ENCODE measurements around the gene DPP6.

Gene DPP6

DNA sequence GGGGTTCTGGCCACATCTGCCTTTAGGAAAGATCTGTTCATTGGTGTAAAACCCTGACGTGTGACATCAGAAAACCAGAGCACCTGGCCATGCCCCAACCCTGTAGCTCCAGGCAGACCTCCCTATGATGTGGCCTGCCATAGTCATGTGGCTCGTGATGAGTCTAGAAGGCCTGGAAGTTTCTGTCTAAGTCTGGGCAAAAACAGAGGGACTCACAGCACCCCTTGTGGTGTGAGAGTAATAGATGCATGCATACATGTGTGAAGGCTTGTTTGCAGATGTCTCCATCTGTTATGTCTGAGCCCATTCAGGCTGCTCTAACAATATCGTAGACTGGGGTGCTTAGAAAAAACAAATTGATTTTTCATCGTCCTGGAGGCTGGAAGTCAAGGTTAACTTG, 641.5 kb downstream of the DPP6 start:
- DNase-seq: no peak

DNA sequence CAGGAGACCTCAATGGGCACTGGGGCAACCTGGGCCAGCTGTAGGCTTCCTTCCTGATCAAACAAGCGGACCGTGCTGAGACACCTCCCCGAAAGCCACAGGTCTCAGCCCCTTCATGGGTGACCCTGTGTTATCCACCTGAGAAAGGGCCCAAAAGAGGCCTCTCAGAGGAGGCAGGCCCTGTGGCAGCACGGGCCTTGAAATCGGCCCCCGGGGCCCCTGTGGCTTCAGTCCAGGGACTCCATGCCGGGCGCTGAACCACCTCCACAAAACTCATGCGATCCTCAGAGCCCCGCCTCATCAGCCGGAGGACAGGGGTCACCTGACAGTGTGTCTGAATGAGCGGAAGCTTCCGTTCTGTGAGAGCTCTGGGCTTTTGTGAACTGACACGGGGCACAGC, 643.6 kb downstream of the DPP6 start:
- no peak for DNase-seq

DNA sequence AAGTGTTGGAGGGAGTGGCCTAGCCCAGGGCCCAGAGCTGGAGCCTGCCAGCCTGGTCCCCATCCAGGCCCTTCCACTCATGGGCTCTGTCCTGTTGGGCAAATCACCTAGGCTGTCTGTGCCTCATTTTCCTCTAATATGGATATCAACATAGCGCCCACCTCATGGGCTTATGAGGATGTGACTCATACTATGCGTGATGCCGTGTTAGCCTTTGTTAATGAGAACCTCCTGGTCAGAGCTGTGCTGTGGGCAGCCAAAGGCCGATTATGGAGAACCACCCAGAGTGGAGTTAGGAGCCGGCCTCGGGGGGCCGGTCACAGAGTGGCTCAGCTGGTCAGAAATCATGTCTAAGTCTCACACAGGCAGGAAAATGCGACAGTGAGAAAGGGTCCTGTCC, 644.4 kb downstream of the DPP6 start:
- no peak for DNase-seq

DNA sequence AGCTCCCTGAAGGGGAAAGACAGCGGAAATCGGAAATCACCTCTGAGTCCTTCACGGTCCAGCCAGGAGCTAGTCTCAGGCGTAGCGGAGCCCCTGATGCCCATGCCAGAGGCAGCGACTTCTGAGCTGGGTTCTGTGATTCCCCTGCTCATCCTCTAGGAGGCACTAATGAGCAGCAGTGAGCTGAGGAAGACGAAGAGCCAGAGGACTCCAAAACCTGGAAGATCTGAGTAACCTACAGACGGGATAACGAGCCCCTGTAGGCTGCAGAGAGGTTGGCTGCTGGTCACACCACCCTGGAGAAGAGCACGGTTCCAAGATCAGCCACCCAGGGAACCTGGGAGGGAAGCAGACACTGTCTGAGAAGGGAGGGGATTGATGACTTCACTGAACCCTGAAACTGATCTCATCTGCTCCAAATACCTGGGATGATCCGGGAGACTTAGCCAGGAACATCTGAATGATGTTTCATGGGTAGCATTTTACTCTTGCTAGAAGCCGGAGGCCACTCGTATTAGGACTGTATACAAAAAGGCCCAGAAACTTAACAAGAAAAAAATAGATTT, 646.6 kb downstream of the DPP6 start:
- peak in 2 of 56 donors; percentile 5 to 13 for DNase-seq

DNA sequence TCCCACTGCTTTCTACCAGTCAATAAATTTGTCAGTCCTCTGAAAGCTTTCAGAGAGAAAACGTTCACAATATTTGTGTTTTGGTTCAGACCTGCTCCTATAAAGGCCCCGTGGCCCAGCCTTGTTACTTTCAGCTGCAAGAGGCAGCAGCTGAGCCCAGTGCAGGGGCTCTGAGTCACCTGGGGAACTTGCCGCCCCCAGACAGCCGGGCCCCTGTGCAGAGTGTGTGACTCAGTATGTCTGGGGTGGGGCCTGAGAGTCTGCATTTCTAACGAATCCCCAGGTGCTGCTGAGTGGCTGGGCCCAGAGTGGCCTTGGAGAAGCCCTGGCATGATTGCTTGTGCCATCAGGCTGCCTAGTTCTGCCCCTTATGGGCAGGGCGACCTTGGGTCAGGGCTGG, 647.2 kb downstream of the DPP6 start:
- DNase-seq: peak in 23 of 56 donors; percentile 7 to 66 (median 30)

DNA sequence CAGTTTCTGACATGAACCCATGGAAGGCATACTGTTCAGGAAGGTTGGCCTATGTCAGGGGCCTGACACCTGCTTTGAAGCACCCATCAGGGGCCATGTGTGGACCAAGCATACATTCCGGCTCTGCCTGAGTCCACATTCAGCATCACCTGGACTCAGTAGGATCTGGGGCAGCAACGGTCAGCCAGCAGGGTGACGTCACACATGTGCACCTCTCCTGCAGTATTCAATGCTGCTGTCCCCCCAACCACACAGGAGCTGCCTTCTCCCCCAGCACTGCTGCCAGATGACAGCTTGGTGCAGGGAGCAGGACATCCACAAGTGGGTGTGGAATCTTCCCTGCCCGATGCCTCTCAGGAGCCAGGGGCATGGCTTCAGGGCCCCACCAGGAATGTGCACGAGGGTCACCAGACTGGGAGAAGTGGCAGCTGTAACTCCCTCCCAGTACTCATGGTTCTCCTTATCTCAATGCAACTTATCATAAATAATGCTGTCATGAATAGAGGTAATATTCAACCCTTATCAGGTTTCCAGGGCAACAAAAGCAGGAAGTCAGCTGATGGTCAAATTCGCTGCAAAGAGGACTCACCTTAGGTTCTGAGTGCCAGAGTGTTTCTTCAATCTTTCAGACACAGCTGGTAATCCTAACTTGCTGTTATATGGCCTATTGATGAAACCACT, 657.8 kb downstream of the DPP6 start:
- no peak for DNase-seq

DNA sequence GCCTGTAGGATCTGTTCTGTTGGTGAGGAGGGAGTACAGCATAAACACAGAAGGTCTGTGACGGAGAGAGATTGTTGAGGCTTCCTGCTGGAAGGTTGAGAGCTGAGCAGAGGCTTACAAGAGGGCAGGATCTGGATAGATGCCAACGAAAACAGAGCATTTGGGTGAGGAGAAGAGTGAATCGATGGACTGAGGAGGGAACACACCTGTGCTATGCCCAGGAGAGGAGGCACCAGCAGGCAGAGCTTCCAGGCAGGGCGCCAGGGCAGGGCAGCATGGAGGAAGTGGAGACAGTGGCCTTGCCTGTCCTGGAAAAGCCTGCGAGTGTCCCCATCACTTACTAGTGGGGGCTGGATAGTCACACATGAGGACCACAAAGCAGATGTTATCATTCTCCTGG, 667.8 kb downstream of the DPP6 start:
- DNase-seq: no peak

DNA sequence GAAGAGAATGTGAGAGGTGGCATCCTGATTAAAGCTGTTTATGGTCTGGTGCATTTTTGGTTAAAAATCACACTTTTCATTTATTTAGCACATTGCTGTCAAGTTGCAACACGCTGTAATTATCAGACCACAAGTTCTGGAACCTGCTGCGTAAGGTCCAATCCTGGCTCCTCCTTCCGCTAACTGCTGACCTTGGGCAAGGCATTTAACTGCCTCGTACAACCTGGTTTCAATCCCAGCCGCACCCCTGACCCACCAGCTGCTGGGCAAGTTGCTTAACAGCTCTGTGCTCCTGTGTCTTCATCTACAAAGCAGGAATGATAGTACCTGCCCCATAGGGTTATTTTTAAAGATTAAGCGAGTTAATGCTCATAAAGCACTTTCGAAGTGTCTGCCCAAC, 668.9 kb downstream of the DPP6 start:
- no peak for DNase-seq

DNA sequence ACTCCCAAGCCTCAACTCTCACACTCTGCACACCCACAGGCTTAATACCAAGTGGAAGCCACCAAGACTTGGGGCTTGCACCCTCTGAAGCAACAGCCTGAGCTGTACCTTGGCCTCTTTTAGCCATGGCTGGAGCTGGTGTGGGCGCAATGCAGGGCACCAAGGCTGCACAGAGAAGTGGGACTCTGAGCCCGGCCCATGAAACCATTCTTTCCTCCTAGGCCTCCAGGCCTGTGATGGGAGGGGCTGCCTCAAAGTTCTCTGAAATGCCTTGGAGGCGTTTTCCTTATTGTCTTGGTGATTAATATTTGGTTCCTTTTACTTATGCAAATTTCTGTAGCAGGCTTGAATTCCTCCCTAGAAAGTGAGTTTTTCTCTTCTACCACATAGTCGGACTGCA, 674.2 kb downstream of the DPP6 start:
- no peak for DNase-seq

DNA sequence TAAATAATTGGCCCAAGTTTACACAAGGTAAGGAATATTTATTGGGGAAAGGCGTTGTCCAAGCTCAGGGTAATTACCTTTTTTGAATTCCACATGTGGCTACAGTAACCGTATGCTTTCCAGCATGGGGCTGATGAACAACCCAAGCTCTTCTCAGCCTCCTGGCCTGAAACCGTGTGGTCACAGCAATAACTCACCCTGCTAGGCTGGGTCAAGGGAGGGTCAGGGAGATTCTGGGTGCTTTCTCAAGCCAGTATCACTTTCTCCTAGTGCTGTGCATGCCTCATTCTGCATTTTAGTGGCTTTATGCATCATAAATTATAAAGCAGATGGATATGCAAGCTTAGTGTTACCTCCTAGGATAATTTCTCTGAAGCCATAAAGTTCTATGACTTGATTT, 676.9 kb downstream of the DPP6 start:
- no peak for DNase-seq

DNA sequence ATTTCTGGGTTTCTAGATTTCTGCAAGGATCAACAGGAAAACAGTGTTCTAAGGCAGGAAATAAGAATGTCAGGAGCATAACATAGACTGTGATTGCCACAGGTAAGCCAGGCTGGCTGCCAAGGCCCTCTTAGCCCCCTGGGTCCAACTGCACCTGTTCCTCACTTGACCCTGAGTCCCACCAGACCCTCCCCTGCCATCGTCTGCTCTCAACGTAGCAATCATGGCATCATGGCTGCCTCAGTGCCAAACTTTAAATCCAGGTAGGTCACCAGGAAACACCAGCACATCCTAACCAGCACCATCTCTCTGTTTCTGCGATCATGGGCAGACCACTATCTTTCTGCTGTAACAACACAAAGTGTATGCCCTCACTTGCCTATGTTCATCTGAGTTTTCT, 683.6 kb downstream of the DPP6 start:
- no peak for DNase-seq

DNA sequence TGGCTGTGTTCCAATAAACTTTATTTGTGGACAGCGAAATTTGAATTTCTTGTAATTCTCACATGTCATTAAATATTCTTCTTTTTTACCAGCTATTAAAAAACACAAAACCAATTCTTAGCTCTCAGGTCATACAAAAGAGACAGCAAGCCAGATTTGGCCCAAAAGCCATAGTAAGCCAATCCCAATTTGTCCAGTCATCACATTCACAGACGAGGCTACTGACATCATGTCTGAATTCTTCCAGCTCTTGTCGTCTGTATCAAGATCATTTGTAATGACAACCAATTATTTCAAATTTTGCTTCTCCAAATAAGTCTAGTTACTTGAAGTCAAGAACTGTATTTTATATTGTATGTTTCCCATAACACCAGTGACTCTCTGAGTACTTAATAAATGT, 684.2 kb downstream of the DPP6 start:
- no peak for DNase-seq

DNA sequence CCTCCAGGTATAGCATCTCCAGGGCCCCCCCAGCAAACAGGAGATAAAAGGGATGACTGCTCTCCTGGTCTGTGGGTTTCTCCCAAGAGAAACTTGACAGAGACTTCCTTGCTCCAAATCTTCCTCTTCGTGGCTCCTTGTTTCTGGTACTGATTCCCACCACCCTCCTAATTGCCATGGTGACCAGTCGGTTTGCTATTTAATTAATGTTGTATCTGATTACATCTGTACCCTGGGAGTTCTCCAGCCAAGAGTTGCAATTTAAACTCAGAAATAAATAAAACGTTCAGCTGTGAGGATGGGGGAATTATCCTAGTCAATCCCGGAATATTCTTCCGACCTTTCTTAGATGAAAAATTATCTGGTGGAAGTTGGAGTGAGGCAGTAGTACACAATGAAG, 686.0 kb downstream of the DPP6 start:
- DNase-seq: no peak

DNA sequence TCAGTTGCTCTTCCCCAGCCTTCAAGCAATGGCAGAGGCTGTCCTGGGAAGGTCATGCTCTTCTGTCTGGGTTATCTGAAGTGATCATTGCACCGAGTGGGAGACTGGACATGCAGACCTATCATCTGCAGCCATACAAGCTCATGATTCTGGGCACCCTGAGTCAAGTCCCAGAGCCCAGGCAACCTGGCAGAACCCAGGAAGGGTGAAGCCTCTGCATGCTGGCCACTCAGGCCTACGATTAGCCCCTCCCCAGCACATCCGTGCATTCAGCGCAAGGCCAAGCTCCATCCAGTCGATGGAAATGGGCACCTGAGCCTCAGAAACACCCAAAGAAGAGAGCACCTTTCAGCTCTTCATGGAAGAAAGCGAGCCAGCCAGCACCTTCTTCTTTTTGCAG, 688.9 kb downstream of the DPP6 start:
- DNase-seq: no peak

DNA sequence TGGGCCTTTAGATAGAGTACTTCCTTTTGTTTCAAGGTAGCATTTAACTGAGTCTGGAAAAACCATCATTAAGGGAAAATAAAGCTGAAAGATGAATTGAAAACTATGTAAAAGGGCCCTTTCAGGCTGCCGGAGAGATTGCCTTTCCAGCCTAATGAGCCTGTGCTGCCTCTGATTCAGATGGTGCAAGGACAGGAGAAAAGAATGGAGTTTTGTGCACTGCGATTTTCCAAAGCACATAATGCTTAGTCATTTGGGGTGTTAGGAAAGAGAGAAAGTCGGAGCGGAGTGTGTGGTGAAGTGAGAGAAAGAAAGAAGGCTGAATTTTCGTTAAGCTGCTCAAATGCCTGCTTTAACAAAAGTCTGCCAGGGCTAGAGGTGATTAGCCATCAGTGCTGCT, 691.0 kb downstream of the DPP6 start:
- DNase-seq: peak in 7 of 56 donors; percentile 8 to 35 (median 20)

DNA sequence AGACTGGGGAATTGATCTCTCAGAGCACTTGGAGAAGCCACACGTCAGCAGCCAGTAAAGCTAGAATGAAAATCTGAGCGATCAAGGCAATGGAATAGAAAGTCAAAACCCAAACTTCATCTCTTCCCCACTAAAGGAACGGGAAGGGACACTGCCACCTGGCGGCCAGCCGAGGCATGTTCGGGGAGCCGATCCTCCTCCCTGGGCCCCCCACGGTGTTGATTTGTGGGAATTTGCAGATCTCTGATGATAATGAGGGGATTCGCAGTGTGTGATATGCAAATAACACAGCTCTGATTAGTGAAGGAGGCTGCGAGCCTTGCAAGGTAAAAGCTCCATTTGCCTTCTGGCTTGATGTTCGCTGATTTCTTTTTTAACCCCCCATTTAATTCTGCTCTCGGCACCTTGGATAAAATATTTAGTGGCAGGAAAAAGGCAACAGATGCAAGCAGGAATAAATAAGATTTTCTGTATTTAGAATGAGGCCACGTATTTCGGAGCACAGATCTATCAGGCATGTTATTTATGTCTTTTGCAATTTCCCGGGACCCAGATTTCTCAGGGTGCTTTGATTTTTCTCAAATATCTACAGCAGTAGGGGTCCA, 692.2 kb downstream of the DPP6 start:
- peak in 45 of 56 donors; percentile 17 to 85 (median 50) for DNase-seq

DNA sequence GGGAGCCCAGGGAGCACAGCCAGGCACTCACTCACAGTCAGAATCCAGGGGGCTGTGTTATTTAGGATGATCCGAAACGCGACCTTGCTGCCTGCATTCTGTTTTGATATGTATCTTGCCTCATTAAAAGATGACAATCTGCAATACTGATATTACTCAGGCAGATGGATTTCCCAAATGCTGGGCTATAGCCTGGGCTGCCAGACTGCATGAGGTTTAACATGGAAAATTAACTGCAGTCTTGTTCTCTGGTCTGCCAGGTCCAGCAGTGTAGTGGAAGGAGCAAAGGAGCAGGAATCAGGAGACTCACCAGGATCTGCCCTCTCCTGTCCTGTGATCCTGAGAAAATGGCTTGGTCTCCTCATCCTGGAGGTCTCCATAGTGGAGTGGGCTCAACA, 692.7 kb downstream of the DPP6 start:
- peak in 1 of 56 donors; percentile 6 for DNase-seq

DNA sequence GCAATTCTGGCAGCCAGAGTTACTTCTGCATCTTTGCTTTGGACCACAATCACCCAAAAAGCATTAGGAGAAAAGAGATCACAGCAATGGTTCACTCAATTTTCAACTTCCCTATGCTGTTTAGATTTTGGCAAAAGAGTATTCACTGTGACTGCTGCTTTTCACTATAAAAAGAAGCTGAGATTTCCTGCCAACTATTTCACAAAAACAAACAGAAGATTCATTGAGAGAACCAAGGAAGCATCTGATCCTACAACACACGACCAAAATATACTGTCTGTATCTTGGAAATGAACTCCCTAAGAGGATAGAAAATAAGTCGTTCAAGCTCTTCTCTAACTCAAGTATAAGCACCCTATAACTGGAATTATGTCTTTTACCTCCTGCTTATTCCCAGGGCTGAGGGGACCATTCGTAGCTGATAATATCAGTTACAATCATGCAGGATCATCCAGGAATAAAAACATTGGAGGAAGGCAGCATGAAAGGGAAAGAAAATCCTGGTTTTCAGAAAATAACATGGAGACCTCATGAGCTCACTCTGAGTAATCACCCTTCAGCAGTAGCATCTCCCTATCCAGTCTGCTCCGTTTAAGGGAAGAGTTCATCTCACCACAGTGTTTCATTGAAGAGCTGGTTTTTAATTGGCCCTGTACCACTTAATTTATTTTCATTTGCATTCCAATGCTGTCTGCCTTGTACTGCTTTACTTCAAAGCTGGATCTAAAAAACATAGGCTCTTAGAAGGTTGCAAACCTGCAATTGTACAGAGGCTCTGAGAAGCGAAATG, 694.6 kb downstream of the DPP6 start:
- no peak for DNase-seq

DNA sequence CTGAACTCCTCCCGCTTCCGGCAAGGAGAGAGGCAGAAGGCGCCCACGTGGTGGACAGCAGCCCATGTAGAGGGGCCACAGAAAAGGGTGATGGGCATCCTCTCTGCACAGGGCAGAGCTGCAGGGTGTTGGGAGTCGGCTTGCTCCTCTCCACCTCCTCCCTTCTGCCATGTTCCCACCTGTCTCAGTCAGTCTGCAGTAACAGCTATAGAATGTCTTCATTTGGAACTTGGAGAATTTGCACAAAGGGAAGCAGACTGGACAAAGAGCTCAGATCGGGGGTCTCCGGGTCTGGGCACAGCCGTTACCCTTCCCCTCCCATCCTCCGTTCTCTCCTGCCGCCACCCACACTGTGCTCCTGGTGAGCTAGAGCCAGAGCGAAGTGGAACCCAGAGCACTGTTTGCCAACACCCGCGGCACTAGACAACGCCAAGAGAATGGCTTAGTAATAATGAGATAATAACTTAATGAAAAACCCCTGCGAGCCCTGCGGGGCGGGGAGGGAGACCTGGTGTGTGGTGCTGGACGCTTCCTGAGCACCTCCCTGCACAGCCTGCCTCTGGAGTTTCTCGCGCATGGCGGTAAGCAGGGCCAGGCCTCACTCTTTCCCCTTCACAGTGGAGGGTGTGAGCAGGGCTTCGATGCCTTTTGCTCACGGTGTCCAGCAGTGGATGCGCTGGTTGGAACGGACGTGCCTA, 696.0 kb downstream of the DPP6 start:
- DNase-seq: no peak

DNA sequence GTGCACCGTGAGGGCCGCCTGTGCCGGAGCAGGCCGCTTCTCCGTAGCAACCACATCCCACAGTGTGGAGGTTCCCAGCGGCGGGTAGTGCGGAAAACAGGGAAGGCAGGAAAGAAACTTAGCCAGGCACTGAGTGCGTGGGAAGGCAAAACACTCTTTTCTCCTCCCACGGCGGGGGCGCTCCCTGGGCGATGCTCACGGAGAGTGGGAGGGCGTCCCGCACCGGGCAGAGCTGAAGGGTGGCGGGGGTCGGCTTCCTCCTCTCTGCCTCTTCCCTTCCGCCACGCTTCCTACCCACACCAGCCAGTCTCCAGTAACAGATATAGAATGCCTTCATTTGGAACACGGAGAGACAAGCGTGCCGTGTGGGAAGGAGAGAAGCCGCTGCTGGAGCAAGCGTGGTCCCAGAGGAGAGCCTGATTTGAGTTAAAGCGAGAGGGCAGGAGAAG, 698.2 kb downstream of the DPP6 start:
- peak in 6 of 56 donors; percentile 12 to 45 (median 28) for DNase-seq

DNA sequence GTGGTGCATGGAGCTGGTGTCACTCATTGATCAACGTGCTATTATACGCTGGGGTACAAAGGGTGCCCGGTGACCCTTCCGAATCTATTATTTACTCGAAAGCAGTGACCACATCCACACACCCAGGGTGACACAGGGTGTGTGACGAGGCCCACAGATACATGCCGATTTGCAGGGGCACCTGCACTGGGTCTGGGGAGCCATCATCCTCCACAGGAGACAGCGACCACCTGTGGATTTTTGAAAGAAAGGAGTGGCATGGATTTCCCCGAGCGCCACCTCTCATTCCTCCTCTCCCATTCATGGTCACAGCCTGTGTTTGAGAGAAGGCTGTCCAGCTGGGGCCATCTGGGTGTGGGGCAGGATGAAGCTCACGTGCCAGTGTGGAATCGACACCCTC, 701.0 kb downstream of the DPP6 start:
- no peak for DNase-seq

DNA sequence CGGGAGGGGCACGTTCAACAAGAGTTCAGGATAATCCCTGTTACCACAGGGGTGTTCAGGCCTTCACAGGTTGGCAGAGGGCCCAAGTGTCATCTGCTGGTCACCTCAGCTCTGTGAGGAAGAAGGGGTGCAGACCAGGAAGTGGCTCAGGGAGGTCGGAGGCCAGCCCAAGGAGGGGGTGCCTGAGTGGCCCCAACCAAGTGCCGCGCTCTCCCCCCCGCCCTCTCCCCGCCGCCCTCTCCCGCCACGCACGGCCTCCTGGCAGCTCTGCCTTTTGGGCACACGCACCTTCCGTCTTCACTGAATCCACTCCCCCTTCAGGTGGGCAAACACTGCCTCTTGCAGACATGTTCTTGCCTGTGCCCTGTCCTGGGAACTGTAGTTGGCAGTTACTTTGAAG, 705.6 kb downstream of the DPP6 start:
- no peak for DNase-seq
